Adrenal gland (tissue), 12 donors: ENCODE results near the gene CEND1. TPM values are rescaled to one million over a fixed set of nuclear protein-coding genes. Genes with fewer than 3 reads are reported as not detected.
A peak's percentile ranks its signal among the peaks of the same experiment; 100 is the strongest.

ENCODE experiments used
- DNase-seq, 7 donors: peaks; one replicate each; pipeline ENCODE4 v3.0.0-alpha.2; 2019 to 2020
- H3K27ac ChIP-seq, 5 donors: fragments of 200-600 bp; sonication (generic) in 4 of 5; 1 replicate in 3 of 5; 2 replicates in 2 of 5; pipeline versions ENCODE4 v1.5.1 to v1.8.0; 2016 to 2020; ENCODE audit warnings: mild to moderate bottlenecking in 1 of 5
- H3K27me3 ChIP-seq: fragments of 200-600 bp; 2 replicates; pipeline ENCODE4 v1.8.0; 2021
- H3K36me3 ChIP-seq, 2 donors: fragments of 200-600 bp; replicated peaks in 1 of 2; 1 replicate in 1 of 2; 2 replicates in 1 of 2; pipeline versions ENCODE4 v1.5.1 to v1.8.0; 2018 to 2022
- H3K4me1 ChIP-seq, 2 donors: fragments of 200-600 bp; replicated peaks in 1 of 2; 1 replicate in 1 of 2; 2 replicates in 1 of 2; pipeline versions ENCODE4 v1.5.1 to v1.8.0; 2018 to 2021
- H3K4me3 ChIP-seq, 4 donors: fragments of 200-600 bp; sonication (generic) in 3 of 4; one replicate each; pipeline ENCODE4 v1.5.1; 2016 to 2018
- H3K9me3 ChIP-seq, 3 donors: fragments of 200-600 bp; sonication (generic) in 1 of 3; replicated peaks in 1 of 3; 1 replicate in 2 of 3; 2 replicates in 1 of 3; pipeline versions ENCODE4 v1.5.1 to v1.8.0; 2016 to 2021
- POLR2A ChIP-seq, 2 donors: fragments of 450-650 bp; IDR thresholded peaks; one replicate each; pipeline ENCODE4 v1.6.1; 2017; ENCODE audit warnings: antibody characterized with exemption in 2 of 2, mild to moderate bottlenecking in 2 of 2, moderate library complexity in 1 of 2
- WGBS, 4 donors: extraction: QIAGEN DNeasy Blood & Tissue Kit in 2 of 4; methylation state at CpG; one replicate each; pipeline versions ENCODE4 v1.1.5 to v1.1.7; 2013 to 2017; 5-methylcytosine and 5-hydroxymethylcytosine counted together
- intact Hi-C, 2 donors: fragments of 100-400 bp; cut with DNase I; formaldehyde crosslinking; loops; one replicate each; pipeline versions ENCODE4 v1.14.1 to v1.15.0; 2022 to 2023
- polyA plus RNA-seq, 3 donors: library from polyadenylated mRNA; stranded (reverse); fragments of 200-250 nt in 2 of 3; fragments of 350-450 nt in 1 of 3; fragmentation: Illumina TruSeq in 1 of 3; extraction: RNeasy Lipid Tissue Mini Kit (QIAGEN cat#74804) in 1 of 3; gene quantifications; one replicate each; pipeline ENCODE4 v1.2.3, GENCODE V29; 2013 to 2014
- total RNA-seq, 9 donors: library from RNA; depleted of rRNA in 4 of 9; stranded (reverse); fragments of >200 nt in 4 of 9; fragments of 120-200 nt in 1 of 9; fragmentation: NEBNext Ultra II Directional in 1 of 9; extraction: Animal tissue kit (Norgen Biotek cat#: 25700) in 1 of 9; gene quantifications; one replicate each; pipeline versions ENCODE4 v1.1.0 to v1.2.4, GENCODE V29; 2013 to 2023
- TF ChIP-seq, protein P1 (sequence below), 6 experiments: fragments of 450-650 bp in 4 of 6; fragments of 200-600 bp in 2 of 6; sonication (generic) in 1 of 6; IDR thresholded peaks; 1 replicate in 5 of 6; 2 replicates in 1 of 6; pipeline versions ENCODE4 v1.5.1 to v1.8.0; 2016 to 2021; ENCODE audit warnings: antibody characterized with exemption in 6 of 6, mild to moderate bottlenecking in 2 of 6, moderate library complexity in 1 of 6
- donor health status: healthy with polysubstance abuse.
- donor health status: Bipolar disorder and iron deficiency.
- donor health status: DM: yes; HTN: yes; CAD: no.
- donor health status: DM: no; HTN: no; CAD: no.
- donor health status: DM: no; HTN: no; CAD: no.
- donor health status: DM: yes; HTN: yes; CAD: no.

Gene CEND1
- total and polyA plus RNA-seq, 12 donors, result 0.42 to 14.5 (median 3.0) TPM; not detected in 4

DNA sequence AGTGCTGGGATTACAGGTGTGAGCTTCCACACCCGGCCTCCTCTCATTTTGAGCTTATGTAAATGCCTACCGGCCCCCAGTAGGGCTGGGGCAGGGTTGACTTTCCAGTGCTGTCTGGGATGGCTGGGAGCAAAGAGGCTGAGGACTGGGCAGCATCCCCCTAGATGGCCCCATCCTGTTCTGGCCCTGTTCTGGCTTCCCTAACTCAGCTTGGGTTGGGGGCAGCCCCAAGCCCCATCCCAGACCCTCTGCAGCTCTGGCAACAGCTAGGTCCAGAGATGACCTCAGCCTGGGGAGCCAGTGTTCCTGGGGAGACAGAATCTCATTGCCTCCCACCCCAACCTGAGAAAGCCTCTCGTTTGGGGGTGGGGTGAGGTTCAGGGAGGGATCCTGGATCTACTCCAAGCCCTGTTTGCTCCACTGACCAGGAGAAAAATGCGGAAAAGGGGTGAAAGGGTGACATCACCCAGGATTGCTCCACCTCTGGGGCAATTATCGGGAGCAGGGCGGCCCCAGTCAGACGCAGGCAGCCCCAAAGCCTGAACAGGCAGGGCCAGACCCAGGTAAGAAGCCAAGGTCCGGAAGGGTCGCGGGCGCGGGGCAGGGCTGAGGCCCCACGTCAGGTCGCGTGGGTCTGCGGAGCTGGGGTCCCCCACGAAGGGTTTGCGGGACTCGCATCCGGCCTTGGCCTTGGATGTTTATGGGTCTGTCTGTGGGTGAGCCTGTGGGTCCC lies 28.7 kb upstream of the CEND1 start, which contains the start of gene PNPLA2:
TSS of gene PNPLA2 (plus strand) at position 519 of the 733 bp plus-strand sequence. CDS start 805 bp downstream, outside the sequence.
- DNase-seq, result peak in 4 of 7 donors; percentile 39 to 68 (median 58)
- Histone ChIP-seq H3K4me1 (peaks cover 31 to 34% of the 10 kb centered on the region in 2 donors), H3K27ac (peak within 1 kb of the TSS; percentile 71 to 98 (median 96)), H3K36me3 (peaks cover 0 to 14% of the 10 kb centered on the region in 2 donors), H3K9me3 (no peaks in the 10 kb centered on the region), H3K4me3 (peak within 1 kb of the TSS; percentile 59 to 98 (median 84)), H3K27me3 (no peaks in the 10 kb centered on the region)
- WGBS, 4 donors, result 15 to 35% (median 17%) methylated on average over 10 to 20 of the region's 20 CpGs
- intact Hi-C loops, result no loop called here
- peak in 1 of 2 donors; percentile 15 for TF ChIP-seq POLR2A (IDR thresholded peaks at IDR 0.05)
- TF ChIP-seq, protein P1, sequence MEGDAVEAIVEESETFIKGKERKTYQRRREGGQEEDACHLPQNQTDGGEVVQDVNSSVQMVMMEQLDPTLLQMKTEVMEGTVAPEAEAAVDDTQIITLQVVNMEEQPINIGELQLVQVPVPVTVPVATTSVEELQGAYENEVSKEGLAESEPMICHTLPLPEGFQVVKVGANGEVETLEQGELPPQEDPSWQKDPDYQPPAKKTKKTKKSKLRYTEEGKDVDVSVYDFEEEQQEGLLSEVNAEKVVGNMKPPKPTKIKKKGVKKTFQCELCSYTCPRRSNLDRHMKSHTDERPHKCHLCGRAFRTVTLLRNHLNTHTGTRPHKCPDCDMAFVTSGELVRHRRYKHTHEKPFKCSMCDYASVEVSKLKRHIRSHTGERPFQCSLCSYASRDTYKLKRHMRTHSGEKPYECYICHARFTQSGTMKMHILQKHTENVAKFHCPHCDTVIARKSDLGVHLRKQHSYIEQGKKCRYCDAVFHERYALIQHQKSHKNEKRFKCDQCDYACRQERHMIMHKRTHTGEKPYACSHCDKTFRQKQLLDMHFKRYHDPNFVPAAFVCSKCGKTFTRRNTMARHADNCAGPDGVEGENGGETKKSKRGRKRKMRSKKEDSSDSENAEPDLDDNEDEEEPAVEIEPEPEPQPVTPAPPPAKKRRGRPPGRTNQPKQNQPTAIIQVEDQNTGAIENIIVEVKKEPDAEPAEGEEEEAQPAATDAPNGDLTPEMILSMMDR (IDR thresholded peaks at IDR 0.05), result no peak

DNA sequence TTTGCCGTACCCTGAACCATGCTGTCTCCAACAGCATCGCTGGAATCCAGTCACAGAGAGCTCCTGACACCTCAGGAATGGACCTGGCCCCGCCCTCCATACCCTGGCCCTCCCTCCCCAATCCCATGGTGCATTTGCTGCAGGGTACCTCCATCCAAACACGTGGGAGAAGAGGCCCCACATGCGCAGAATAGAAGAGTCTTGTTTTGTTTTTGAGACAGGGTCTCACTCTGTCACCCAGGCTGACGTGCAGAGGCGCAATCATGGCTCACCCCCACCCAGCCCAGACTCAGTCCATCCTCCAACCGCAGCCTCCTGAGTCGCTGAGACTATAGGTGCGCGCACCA lies 26.5 kb upstream of the CEND1 start:
- no peaks in the 10 kb centered on the region for H3K27me3 ChIP-seq
- H3K4me3 ChIP-seq, result no peak overlapping the region
- H3K9me3 ChIP-seq, result no peaks in the 10 kb centered on the region
- TF ChIP-seq, protein P1 (IDR thresholded peaks at IDR 0.05), result no peak
- TF ChIP-seq POLR2A (IDR thresholded peaks at IDR 0.05), result no peak
- peaks cover 0 to 24% of the 10 kb centered on the region in 2 donors for H3K36me3 ChIP-seq
- no peak for DNase-seq
- peaks cover 20 to 25% of the 10 kb centered on the region in 2 donors for H3K4me1 ChIP-seq
- intact Hi-C loops, result no loop called here
- H3K27ac ChIP-seq, result no peak overlapping the region
- WGBS, 4 donors, result 84 to 88% (median 86%) methylated on average over 8 to 11 of the region's 11 CpGs

DNA sequence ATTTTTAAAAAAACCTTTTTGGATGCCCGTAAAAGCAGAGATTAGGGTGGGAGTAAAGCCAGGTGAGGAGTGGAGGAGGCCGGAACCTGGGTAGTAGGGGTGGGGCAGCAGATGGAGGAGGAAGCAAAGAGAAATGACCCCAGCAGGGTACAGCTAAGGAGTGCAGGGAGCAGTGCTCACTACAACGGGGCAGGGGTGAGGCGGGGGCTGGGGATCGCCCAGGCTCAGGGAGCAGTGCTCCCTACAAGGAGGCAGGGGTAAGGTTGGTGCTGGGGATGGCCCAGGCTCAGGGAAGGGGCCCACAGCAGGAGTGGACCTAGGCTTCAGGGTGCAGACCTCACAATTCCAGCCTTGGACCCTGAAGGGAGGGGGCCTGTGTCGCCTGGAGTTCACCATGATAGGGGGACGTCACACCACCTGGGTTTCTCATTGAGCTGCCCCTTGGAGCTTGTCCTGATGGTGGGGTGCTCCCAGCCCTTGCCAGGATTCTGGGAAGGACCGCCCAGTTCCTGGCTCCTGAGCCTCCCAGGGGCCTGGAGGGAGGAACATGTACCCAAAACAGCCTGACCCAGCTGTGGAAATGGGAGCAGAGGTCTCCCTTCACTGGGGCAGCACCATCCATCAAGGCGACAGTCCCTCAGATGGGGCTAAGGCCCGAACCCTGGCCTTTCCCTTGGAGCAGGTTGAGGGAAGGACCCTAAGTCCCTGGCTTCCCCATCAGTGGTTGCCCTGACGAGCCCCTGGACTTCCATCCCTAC lies 26.0 kb upstream of the CEND1 start:
- Histone ChIP-seq H3K4me1 (peaks cover 20 to 25% of the 10 kb centered on the region in 2 donors), H3K36me3 (peaks cover 0 to 26% of the 10 kb centered on the region in 2 donors), H3K27ac (no peak overlapping the region), H3K9me3 (no peaks in the 10 kb centered on the region), H3K4me3 (no peak overlapping the region), H3K27me3 (no peaks in the 10 kb centered on the region)
- intact Hi-C loops, result no loop called here
- 81 to 89% (median 87%) methylated on average over 9 to 11 of the region's 11 CpGs for WGBS, 4 donors
- TF ChIP-seq, protein P1 (IDR thresholded peaks at IDR 0.05), result no peak
- TF ChIP-seq POLR2A (IDR thresholded peaks at IDR 0.05), result no peak
- no peak for DNase-seq

DNA sequence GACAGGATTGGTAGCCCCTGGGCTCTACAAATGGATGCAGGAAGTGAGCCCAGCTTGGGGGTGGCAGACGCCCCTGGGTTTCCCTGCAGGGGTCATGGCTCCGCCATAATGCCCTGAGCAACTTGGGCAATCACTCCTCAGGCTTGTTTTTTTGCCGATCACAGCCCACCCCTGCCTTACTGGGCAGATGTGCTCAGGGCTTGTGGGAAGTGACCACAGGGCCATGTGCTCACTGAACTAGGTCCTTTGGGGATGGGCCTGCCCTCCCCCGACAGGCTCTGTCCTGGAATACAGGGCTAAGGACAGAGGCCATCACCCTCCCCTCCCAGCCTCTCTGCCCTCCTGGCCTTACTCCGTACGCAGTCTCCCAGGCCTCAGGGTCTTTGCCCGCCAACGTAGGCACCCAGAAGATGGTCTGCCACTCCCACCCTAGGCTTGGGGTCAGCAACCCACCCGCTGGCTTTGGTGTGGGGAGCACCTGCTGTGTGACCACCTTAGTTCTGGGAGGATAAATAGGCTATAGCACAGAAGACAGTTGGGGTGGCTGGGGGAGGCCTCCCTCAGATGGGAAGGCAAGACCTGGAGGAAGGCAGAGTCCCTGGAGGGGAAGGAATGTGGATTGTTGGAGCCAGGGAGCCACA lies 23.7 kb upstream of the CEND1 start:
- 81 to 90% (median 86%) methylated on average over 6 to 9 of the region's 9 CpGs for WGBS, 4 donors
- DNase-seq, result no peak
- intact Hi-C loops, result no loop called here
- TF ChIP-seq, protein P1 (IDR thresholded peaks at IDR 0.05), result no peak
- TF ChIP-seq POLR2A (IDR thresholded peaks at IDR 0.05), result no peak
- peaks cover 17 to 23% of the 10 kb centered on the region in 2 donors for H3K4me1 ChIP-seq
- H3K4me3 ChIP-seq, result no peak overlapping the region
- H3K36me3 ChIP-seq, result peaks cover 0 to 26% of the 10 kb centered on the region in 2 donors
- H3K9me3 ChIP-seq, result no peaks in the 10 kb centered on the region
- no peaks in the 10 kb centered on the region for H3K27me3 ChIP-seq
- no peak overlapping the region for H3K27ac ChIP-seq
